ENCODE data around the gene CCNK. TPM values are rescaled to one million over a fixed set of nuclear protein-coding genes. Genes with fewer than 3 reads are reported as not detected.
A peak's percentile ranks its signal among the peaks of the same experiment; 100 is the strongest.

Gene CCNK
- 9.1 and 15.9 TPM in 2 replicates for total RNA-seq (2014; rRNA removed; shearing (Covaris generic))

DNA sequence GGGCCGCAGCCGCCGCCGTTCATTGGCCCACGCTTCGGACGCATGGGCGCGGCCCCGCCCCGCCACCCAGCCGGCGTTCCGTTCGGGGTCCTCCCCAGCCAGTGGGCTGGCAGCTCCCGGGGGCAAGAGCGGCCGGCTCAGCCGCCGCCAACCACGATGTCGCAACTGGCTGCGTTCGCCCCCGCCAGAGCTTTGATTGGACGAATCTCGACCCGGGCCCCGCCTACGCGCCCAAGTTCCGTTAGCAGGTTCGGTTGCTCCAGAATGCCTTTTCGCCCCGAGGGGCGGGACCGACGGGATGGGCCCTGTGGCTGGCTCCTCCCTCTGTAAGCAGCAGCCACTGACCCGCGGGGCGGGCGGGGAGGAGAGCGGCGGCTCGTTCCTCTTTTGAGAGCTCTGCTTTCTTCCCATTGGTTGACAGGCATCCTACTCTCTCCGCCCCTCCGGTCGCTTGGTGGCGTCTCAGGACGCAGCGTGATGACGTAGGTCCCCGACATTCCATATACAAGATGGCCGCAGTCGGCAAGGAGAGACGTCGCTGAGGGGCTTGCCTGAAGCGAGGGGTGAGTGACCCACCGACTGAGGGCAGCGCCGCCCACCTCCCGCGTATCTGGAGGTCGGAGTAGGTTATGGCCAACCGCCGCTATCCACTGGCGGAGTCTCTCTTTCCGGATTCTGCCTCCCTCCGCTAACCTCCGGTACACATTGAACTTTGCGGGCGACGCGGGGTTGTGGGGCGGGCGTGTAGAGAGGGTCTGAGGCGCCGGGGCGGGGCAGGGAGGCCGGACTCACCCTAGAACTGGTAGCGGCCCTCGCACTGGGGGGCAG, at the start of gene CCNK:
Gene CCNK, plus strand, starts transcription at position 493 of the 828 bp plus-strand sequence. CDS start 11,269 bp downstream, outside the sequence.
- DNase-seq (ENCODE audit: low spot score), result peak; percentile 99

DNA sequence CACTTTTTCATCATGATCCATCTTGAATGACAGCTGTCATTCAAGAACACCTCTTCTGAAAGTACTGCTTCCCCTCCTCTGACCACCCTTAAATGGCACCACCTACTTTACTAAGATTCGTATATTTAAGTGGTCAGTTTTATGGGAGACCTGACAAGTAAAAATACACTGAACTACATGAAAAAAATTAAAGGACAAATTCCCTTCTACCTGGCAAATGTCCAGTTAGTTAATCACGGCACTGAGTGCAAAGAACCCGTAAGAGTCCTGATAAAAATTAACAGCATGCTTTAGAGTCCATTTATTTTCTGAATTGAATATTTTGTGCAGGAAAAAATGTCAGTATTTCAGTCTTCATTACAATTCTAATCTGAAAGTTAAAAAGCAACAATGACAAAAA, 49.2 kb upstream of the CCNK start:
- DNase-seq (ENCODE audit: low spot score), result no peak

DNA sequence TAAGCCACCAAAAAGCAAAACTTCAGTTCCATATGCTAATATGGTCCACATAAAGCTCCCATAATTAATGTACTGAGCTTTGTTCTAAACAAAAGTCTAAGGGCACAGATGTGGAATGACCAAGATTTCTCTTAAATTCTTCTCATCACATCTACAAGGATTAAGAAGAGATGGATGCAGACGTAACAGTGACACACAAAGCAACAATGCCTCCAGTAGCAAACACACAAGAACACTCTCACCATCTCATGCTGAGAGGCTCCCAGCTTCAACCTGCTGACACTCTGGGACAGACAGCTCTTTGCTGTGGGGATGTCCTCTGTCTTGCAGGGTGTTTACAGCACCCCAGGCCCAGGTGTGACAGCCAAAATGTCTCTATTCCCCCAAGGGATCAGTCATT, 48.7 kb upstream of the CCNK start:
- DNase-seq (ENCODE audit: low spot score), result no peak

DNA sequence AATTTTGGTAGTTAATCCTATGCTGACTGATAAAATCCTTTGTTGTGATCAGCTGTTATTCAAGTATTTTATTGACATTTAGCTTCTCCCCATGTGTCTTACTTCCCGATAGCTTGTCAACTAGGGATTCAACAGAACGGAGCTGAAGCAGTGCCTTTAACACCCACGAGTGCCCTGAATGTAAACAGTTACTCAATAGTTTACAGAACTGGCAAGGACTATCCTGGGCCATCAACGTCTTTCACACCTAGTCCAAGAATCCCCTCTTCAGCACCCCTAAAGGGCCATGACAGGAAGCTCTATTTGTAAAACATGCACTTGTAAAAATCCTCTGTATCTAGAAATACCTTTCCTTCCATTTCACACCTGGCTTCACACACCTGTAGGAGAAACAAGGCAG, 45.9 kb upstream of the CCNK start:
- DNase-seq (ENCODE audit: low spot score), result no peak

DNA sequence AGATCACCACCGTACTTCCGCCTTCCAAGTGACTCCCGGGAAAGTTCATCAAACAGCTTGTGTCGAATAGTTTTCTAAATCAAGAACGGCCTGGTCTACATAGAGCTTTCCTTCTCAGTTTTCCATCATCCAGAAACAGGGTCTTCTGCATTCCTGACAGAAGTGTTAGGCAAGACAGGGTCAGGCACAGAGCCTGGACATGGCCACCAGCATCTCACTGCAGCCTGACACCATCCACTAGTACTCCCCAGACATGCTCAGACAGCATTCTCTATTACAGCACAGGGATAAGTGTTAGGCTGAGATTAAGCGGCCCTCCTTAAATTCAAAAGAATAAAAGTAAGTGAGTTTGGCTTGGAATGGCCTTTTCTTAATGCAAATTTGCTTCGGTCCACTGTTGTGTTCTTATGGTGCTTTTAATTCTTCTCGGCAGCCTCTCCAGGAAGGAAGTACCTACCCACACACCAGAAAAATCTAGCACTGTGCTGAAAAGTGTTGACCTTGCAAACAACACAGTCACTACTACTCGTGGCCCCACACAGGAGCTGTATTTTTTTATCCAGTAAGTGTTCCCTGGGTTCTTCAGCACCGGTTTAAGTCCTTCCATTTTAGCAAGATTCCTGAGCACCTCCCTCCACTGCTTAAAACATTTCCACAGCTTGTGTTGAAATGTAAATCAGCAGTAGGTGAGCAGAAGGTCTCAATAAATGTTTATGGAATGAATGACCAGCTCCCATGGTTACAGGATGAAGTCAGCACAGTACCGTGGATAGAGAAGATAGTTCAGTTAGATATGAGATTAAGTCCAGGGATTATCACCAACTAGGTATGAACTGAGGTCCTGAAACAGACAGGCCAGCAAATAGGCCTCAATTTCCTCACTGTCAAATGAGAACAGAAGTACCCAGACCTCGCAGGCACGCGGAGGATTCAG, 44.7 kb upstream of the CCNK start:
- DNase-seq (ENCODE audit: low spot score), result no peak

DNA sequence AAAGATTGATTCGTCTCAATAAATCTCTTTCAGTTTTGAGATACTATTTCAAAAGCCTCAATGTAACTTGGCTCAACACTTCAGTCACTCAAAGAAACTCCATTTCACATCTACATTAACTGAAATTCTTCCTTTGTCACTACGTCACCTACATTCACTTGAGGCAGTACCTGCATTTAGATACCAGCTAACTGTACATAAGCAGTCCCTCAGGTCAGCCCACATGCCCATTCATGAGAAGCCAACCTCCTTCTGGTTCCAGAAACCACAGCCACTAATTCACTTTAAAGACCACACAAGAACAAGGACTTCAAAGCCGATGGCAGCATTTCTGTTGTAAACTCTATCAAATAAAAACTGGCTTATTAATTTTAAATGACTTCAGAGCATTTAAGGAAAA, 43.5 kb upstream of the CCNK start:
- DNase-seq (ENCODE audit: low spot score), result no peak

- no peak for DNase-seq (ENCODE audit: low spot score)
These were observed 40.9 kb upstream of the CCNK start for GRCh38 chr14:99440278-99440677.

DNA sequence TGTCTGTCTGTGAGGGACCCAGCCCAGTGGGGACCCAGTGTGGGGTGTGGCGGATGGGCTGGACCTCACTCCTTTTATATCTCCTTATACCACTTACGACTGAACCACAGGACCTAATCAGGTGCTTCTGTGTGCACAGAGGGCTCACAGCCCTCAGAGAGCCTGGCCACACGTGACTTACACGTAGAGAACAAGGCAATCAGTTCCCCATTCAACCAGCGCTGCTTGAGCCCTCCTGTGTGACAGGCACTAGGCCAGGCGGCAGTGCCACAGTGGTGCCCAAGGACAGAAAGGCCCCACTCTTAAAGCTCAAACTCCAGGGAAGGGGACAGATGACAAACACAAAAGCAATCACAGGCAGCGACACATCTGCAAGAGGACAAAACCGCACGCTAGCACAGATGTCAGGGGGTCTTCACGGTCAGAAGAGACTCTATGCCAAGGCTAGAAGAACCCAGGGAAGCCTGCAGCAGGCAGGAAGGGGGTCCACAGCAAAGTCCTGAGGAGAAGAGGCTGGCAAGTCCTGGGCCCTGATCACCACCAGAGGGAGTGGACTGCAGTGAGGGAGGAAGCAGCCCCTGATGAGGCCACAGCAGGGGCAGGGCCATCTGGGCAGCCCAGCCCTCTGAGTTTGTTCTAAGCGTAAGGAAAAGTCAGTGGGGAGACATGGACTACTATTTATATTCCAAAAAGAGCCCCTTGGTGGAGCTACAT, 39.9 kb upstream of the CCNK start:
- DNase-seq (ENCODE audit: low spot score), result no peak

DNA sequence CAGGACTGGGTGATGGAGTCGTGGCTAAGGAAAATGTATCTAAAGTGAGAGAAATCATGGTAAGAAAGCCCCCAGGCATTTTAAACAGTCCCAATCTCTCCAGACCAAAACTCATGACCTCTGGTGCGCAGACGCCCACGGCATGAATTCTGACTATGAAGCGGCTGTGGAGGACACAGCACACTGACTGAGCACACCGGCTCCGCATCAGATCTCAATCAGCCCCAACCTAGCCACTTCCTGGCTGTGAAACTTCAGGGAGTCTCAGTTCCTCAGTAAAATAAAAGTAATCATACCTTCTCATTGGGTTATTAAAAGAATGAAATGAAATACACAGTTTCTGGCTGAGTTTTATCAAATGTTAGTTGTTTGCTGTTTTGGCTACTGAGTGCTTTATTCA, 39.3 kb upstream of the CCNK start:
- no peak for DNase-seq (ENCODE audit: low spot score)

GRCh38 chr14:99445931-99446330, 35.3 kb upstream of the CCNK start:
- DNase-seq (ENCODE audit: low spot score), result no peak

GRCh38 chr14:99447739-99448138, 33.5 kb upstream of the CCNK start:
- no peak for DNase-seq (ENCODE audit: low spot score)

GRCh38 chr14:99450266-99450665, 30.9 kb upstream of the CCNK start:
- no peak for DNase-seq (ENCODE audit: low spot score)

DNA sequence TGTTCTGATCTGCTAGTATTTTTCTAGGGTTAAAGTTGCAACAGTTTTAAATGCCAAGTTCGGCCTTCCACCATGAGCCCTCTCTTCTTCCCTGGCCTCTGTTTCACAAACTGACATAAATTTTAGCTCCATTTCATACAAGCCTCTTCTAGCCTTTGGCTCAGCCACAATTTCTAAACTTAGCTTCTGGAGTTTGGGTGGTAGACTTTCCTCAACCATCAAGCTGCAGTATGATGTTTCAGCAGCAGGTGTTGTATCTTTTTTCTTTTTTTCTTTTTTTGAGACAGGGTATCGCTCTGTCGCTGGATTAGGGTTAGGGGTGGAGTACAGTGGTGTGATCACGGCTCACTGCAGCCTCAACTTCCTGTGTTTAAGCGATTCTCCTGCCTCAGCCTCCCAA, 30.0 kb upstream of the CCNK start:
- DNase-seq (ENCODE audit: low spot score), result no peak

- no peak for DNase-seq (ENCODE audit: low spot score)
These were observed 28.2 kb upstream of the CCNK start for GRCh38 chr14:99452968-99453367.

DNA sequence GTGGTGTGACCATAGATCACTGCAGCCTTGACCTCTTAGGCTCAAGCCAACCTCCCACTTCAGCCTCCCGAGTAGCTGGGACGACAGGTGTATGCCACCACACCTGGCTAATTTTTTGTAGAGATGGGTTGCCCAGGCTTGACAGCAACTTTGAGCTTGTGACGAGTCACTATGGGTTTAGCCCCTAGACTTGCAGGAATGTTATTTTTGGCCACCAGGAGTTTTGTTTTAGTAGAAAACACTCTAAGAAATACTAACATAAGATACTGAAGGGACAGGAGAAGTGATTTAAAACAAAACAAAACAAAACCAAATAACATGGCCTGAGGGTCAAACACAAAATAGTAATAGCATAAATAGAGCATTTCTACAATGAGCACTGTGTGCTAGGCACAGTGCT, 27.0 kb upstream of the CCNK start:
- DNase-seq (ENCODE audit: low spot score), result no peak

- no peak for DNase-seq (ENCODE audit: low spot score)
These were observed 21.6 kb upstream of the CCNK start for GRCh38 chr14:99459481-99460100.

- DNase-seq (ENCODE audit: low spot score), result no peak
These were observed 20.4 kb upstream of the CCNK start for GRCh38 chr14:99460793-99461192.

GRCh38 chr14:99461411-99462085, 19.7 kb upstream of the CCNK start:
- DNase-seq (ENCODE audit: low spot score), result no peak

DNA sequence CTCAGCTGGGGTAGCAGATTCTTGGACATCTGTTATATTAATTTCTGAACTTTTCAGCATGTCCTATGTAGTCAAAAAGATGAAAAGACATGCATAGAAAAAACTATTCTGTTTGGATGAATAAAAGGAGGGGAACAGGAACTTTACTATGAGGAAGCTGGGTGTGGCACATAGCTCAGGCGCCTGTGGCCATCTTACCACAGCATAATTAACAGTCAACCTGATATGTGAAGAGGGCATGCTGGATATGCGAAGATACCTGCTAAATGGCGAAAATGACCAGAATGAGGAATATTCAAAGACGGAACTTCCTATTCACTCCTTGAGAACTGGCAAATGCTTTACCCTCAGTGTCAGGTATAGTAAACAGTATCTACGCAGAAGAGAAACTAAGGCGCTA, 19.0 kb upstream of the CCNK start:
- DNase-seq (ENCODE audit: low spot score), result no peak

DNA sequence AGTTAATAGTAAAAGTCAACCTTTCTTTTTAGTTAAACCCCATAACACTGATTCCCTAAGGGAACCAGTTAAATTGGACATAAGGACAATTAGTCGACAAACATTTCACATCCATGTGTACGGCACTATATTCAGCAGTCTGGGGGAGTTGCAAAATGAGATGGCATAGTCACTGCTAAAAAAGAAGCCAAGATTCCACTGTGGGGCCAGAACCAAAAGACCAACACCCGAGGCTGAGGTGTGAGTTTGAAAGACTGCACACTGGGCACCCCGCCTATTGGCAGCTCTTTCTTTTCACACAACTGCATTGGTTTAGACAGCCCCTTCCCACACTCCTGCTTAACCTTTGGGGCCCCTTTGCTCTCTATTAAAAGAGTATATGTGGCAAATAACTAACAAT, 17.2 kb upstream of the CCNK start:
- no peak for DNase-seq (ENCODE audit: low spot score)

DNA sequence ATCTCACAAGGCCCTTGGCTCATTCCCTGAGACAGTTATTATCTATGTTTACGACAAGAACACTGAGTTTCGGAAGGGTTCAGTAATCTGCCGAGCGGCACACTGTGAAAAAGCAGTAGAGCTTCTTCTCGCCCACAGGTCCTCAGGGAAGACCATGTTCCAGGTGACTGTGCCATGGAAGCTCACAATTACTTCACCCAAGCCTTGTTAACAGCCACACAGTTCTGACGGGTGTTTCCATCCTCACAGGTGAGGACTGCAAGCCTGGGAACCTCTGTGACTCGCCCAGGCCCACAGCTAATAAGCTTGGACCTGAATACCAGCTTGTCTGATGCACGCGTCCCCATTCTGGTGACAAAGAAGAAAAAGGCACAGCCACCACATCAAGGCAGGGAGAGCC, 15.9 kb upstream of the CCNK start:
- no peak for DNase-seq (ENCODE audit: low spot score)
